ENCODE measurements around the gene PDZD8.
"Not testable (repeated sequence)": the region's sequence is repeated elsewhere in the genome, so short reads cannot be mapped to it uniquely, and the experiment has no call there.

Gene PDZD8

GRCh38 chr10:117294039-117294645 is 81.1 kb downstream of the PDZD8 start:
- DNase-seq (ENCODE audit: low spot score): no peak

- DNase-seq (ENCODE audit: low spot score): not testable (repeated sequence)
Observed at GRCh38 chr10:117290872-117291271, 84.4 kb downstream of the PDZD8 start.

- no peak for DNase-seq (ENCODE audit: low spot score)
Observed at GRCh38 chr10:117284716-117285494, 90.3 kb downstream of the PDZD8 start.

- DNase-seq (ENCODE audit: low spot score): no peak
Observed at GRCh38 chr10:117277675-117278074, 97.6 kb downstream of the PDZD8 start.

- no peak for DNase-seq (ENCODE audit: low spot score)
Observed at GRCh38 chr10:117275121-117275520, 100.1 kb downstream of the PDZD8 start.

GRCh38 chr10:117274509-117274908 is 100.7 kb downstream of the PDZD8 start:
- no peak for DNase-seq (ENCODE audit: low spot score)

GRCh38 chr10:117273980-117274379 is 101.3 kb downstream of the PDZD8 start:
- DNase-seq (ENCODE audit: low spot score): no peak

GRCh38 chr10:117272195-117273076 is 102.8 kb downstream of the PDZD8 start:
- no peak for DNase-seq (ENCODE audit: low spot score)

- DNase-seq (ENCODE audit: low spot score): no peak
Observed at GRCh38 chr10:117271427-117271826, 103.8 kb downstream of the PDZD8 start.

- no peak for DNase-seq (ENCODE audit: low spot score)
Observed at GRCh38 chr10:117268907-117269306, 106.3 kb downstream of the PDZD8 start.

- DNase-seq (ENCODE audit: low spot score): no peak
Observed at GRCh38 chr10:117268258-117268657, 107.0 kb downstream of the PDZD8 start.

- DNase-seq (ENCODE audit: low spot score): no peak
Observed at GRCh38 chr10:117266812-117267211, 108.4 kb downstream of the PDZD8 start.

- no peak for DNase-seq (ENCODE audit: low spot score)
Observed at GRCh38 chr10:117266400-117266799, 108.8 kb downstream of the PDZD8 start.

- DNase-seq (ENCODE audit: low spot score): no peak
Observed at GRCh38 chr10:117264782-117265181, 110.5 kb downstream of the PDZD8 start.

- DNase-seq (ENCODE audit: low spot score): no peak
Observed at GRCh38 chr10:117262903-117263293, 112.3 kb downstream of the PDZD8 start.

- no peak for DNase-seq (ENCODE audit: low spot score)
Observed at GRCh38 chr10:117262291-117262902, 112.8 kb downstream of the PDZD8 start.

- DNase-seq (ENCODE audit: low spot score): no peak
Observed at GRCh38 chr10:117261501-117261900, 113.7 kb downstream of the PDZD8 start.

GRCh38 chr10:117260084-117260483 is 115.2 kb downstream of the PDZD8 start:
- no peak for DNase-seq (ENCODE audit: low spot score)

GRCh38 chr10:117259279-117259678 is 116.0 kb downstream of the PDZD8 start:
- no peak for DNase-seq (ENCODE audit: low spot score)

GRCh38 chr10:117257721-117258120 is 117.5 kb downstream of the PDZD8 start:
- no peak for DNase-seq (ENCODE audit: low spot score)

GRCh38 chr10:117256910-117257309 is 118.3 kb downstream of the PDZD8 start:
- DNase-seq (ENCODE audit: low spot score): no peak

GRCh38 chr10:117255835-117256460 is 119.3 kb downstream of the PDZD8 start:
- DNase-seq (ENCODE audit: low spot score): no peak

Data from kidney capillary endothelial cell (primary cell).